ENCODE measurements around the gene TAS1R1. TPM values are rescaled to one million over a fixed set of nuclear protein-coding genes. Genes with fewer than 3 reads are reported as not detected.

TAS1R1 gene
- total and polyA plus RNA-seq, 2 experiments from 2014 or later, result 0.19 TPM; not detected in 1

- no peak for TF ChIP-seq CTCF (conservative IDR thresholded peaks at IDR 0.05; ENCODE audit: low read depth in 2 of 2)
- no peak for TF ChIP-seq ZNF331 (CRISPR knock-in tag; IDR thresholded peaks at IDR 0.05; ENCODE audit: low read depth)
- TF ChIP-seq NANOG (IDR thresholded peaks at IDR 0.05; ENCODE audit: borderline replicate concordance), result no peak
Observed at GRCh38 chr1:6627031-6627430, 71.9 kb downstream of the TAS1R1 start (continued).

- Histone ChIP-seq H3K79me2 (replicated peaks; ENCODE audit: insufficient read depth) (peaks cover 29% of the 10 kb centered on the region), H3K27me3 (ENCODE audit: insufficient read depth) (no peaks in the 10 kb centered on the region), H3K4me2 (no peak overlapping the region), H4K20me1 (replicated peaks; ENCODE audit: insufficient read depth) (peaks cover 23% of the 10 kb centered on the region), H3K9me2 (ENCODE audit: insufficient read depth) (no peaks in the 10 kb centered on the region), H3K4me1 (ENCODE audit: insufficient read depth) (peaks cover 10% of the 10 kb centered on the region), H3F3A (replicated peaks; ENCODE audit: low read depth) (peaks cover 23% of the 10 kb centered on the region), H2AFZ (no peak overlapping the region), H3K4me3 (no peak overlapping the region), H3K27ac (ENCODE audit: low read depth) (no peak overlapping the region), H3K36me3 (ENCODE audit: insufficient read depth) (no peaks in the 10 kb centered on the region)
- no peak overlapping the region for H3K27ac Mint-ChIP-seq
- peaks cover 8% of the 10 kb centered on the region for H3K27me3 Mint-ChIP-seq (ENCODE audit: insufficient read depth, low read depth, poor library complexity)
- peaks cover 31% of the 10 kb centered on the region for H3K36me3 Mint-ChIP-seq (ENCODE audit: low read depth)
- no peaks in the 10 kb centered on the region for H3K9me3 Mint-ChIP-seq
- ATAC-seq, result no peak
- H3K4me1 Mint-ChIP-seq, result peaks cover 15% of the 10 kb centered on the region
- H3K4me3 Mint-ChIP-seq, result peak overlapping the region; percentile 37
- DNase-seq (ENCODE audit: low spot score), result no peak
- no peak for TF ChIP-seq ZNF114 (CRISPR knock-in tag; IDR thresholded peaks at IDR 0.05)
- TF ChIP-seq EZH2 (IDR thresholded peaks at IDR 0.05; ENCODE audit: low read depth, unreplicated experiment), result no peak
- TF ChIP-seq ZNF331 (CRISPR knock-in tag; IDR thresholded peaks at IDR 0.05; ENCODE audit: low read depth), result no peak
- TF ChIP-seq CREB1 (CRISPR knock-in tag; IDR thresholded peaks at IDR 0.05; ENCODE audit: low read depth), result no peak
- TF ChIP-seq NANOG (IDR thresholded peaks at IDR 0.05; ENCODE audit: borderline replicate concordance), result no peak
- no peak for TF ChIP-seq ZNF462 (CRISPR knock-in tag; IDR thresholded peaks at IDR 0.05)
- TF ChIP-seq ETS1 (IDR thresholded peaks at IDR 0.05), result no peak
- TF ChIP-seq CTCF (conservative IDR thresholded peaks at IDR 0.05; ENCODE audit: low read depth in 2 of 2), result no peak
- TF ChIP-seq JUNB (IDR thresholded peaks at IDR 0.05; ENCODE audit: unreplicated experiment), result no peak
- no peak for TF ChIP-seq STAT1 (IDR thresholded peaks at IDR 0.05; ENCODE audit: unreplicated experiment)
- TF ChIP-seq POLR2AphosphoS5 (IDR thresholded peaks at IDR 0.05; ENCODE audit: low read depth), result no peak
Observed at GRCh38 chr1:6627841-6628545, 72.9 kb downstream of the TAS1R1 start.
